C4-2B (cell line): Measurements from ENCODE around the gene MPHOSPH9.

Source experiments
- CTCF ChIP-seq: fragments of 450-650 bp; conservative IDR thresholded peaks from 2 replicates; pipeline ENCODE4 v1.5.1; 2017; ENCODE audit warnings: mild to moderate bottlenecking
- ZFX ChIP-seq: fragments of 450-650 bp; IDR thresholded peaks from 2 replicates; pipeline ENCODE4 v1.6.1; 2017

DNA sequence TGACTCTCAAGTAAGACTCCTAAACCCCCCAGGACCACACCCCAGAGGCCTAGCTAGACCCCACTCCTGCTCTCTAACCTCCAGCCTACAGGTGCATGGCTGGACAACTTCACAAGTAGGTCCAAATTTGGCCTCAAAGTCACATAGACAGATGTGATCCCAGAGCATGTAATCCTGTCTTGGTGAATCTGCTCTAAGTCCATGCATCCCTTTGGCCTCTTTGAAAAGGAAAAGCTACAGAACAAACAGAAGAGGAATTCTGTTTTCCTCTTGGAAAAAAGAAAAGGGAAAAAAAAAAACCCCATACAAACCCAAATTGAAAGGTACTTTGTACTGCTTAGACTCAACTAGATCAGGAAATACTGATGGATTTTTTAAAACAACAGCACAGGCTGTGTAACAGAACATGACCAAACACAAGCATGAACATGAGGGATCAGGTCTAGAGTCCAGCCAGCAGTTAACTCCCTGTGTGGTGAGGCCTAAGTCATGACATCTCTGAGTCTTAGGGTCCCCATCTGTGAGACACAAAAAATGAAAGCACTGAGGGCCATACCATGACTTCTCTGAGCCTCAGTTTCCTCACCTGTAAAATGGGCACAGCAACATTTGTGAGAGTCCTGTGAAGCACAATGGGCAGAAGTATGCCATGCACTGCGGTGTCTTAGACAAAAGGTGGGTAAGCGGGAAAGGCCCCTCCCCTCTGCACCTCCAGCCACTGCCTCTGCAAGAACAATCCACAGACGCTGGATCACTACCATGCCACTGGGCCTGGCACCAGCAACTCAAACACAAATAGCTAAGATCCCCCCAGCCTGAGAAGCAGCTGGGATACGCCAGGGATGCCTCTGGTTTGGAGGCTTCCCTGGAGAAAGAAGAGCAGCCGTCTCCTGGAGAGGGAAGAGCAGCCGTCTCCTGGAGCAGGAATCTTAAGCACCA, 92.0 kb downstream of the MPHOSPH9 start:
- TF ChIP-seq CTCF: no peak
- no peak for TF ChIP-seq ZFX
